Neural cell (in vitro differentiated cells): ENCODE data around the gene CPSF3.

Experiments
- EZH2 ChIP-seq: fragments of 200-600, 300-800 bp; shearing (Covaris generic), sonication (generic); IDR thresholded peaks from 2 replicates; pipeline ENCODE4 v1.6.1; 2014; ENCODE audit warnings: antibody characterized with exemption, low read length, borderline replicate concordance, mild to moderate bottlenecking; ENCODE audit not compliant: insufficient read depth, poor library complexity, severe bottlenecking
- POLR2AphosphoS5 ChIP-seq: IDR thresholded peaks from 2 replicates; pipeline ENCODE4 v1.6.1; 2012
- RAD21 ChIP-seq: fragments of 450-650 bp; conservative IDR thresholded peaks from 2 replicates; pipeline ENCODE4 v1.6.1; 2014; ENCODE audit warnings: antibody characterized with exemption, mild to moderate bottlenecking, moderate library complexity
- SMC3 ChIP-seq: fragments of 450-650 bp; conservative IDR thresholded peaks from 2 replicates; pipeline ENCODE4 v1.6.1; 2014; ENCODE audit warnings: antibody characterized with exemption, mild to moderate bottlenecking, moderate library complexity; ENCODE audit not compliant: poor library complexity
- TAF1 ChIP-seq: IDR thresholded peaks from 2 replicates; pipeline ENCODE4 v1.6.1; 2012; ENCODE audit warnings: low read depth
- TF ChIP-seq, protein P1 (sequence below): fragments of 450-650 bp; IDR thresholded peaks from 2 replicates; pipeline ENCODE4 v1.5.1; 2014; ENCODE audit warnings: antibody characterized with exemption, mild to moderate bottlenecking, moderate library complexity; ENCODE audit not compliant: poor library complexity, severe bottlenecking

GRCh38 chr2:9382604-9383235 is 40.7 kb upstream of the CPSF3 start:
- no peak for TF ChIP-seq EZH2
- no peak for TF ChIP-seq TAF1
- TF ChIP-seq, protein P1, sequence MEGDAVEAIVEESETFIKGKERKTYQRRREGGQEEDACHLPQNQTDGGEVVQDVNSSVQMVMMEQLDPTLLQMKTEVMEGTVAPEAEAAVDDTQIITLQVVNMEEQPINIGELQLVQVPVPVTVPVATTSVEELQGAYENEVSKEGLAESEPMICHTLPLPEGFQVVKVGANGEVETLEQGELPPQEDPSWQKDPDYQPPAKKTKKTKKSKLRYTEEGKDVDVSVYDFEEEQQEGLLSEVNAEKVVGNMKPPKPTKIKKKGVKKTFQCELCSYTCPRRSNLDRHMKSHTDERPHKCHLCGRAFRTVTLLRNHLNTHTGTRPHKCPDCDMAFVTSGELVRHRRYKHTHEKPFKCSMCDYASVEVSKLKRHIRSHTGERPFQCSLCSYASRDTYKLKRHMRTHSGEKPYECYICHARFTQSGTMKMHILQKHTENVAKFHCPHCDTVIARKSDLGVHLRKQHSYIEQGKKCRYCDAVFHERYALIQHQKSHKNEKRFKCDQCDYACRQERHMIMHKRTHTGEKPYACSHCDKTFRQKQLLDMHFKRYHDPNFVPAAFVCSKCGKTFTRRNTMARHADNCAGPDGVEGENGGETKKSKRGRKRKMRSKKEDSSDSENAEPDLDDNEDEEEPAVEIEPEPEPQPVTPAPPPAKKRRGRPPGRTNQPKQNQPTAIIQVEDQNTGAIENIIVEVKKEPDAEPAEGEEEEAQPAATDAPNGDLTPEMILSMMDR = no peak
- no peak for TF ChIP-seq POLR2AphosphoS5
- TF ChIP-seq RAD21 = no peak
- TF ChIP-seq SMC3 = no peak
